SK-N-SH (cell line): Measurements from ENCODE around the gene TEX264. TPM values are rescaled to one million over a fixed set of nuclear protein-coding genes. Genes with fewer than 3 reads are reported as not detected.

Source experiments
- CTCF ChIA-PET: fragments of 300-600, 350-600 bp; formaldehyde crosslinking; extraction: SDS; loops from one replicate; lab custom pipeline; 2021; lab: Yijun Ruan, JAX
- POLR2A ChIA-PET: fragments of 350-600 bp; sonication (Branson Sonifier 250); formaldehyde crosslinking; extraction: SDS; loops from one replicate; lab custom pipeline; 2020; ENCODE audit warnings: antibody characterized with exemption, inconsistent platforms; lab: Yijun Ruan, JAX
- DNase-seq: peaks from one replicate; pipeline ENCODE4 v3.0.0; 2012
- H2AFZ ChIP-seq: fragments of 200-600 bp; sonication (generic); 2 replicates; pipeline ENCODE4 v1.8.1; 2016; ENCODE audit warnings: antibody characterized with exemption, mild to moderate bottlenecking, low read depth
- H3F3A ChIP-seq: fragments of 200-600 bp; sonication (generic); replicated peaks from 2 replicates; pipeline ENCODE3; 2016; ENCODE audit warnings: antibody characterized with exemption, mild to moderate bottlenecking; ENCODE audit not compliant: insufficient read depth
- H3K27ac ChIP-seq, 2 experiments: fragments of 200-500 bp in 1 of 2; fragments of 200-600 bp in 1 of 2; sonication (Bioruptor generic) in 1 of 2; sonication (generic), shearing (Covaris generic) in 1 of 2; 2 replicates each; pipeline versions ENCODE4 v1.5.1 to v1.6.1; 2014 to 2016; ENCODE audit warnings: low read depth in 2 of 2, inconsistent platforms in 1 of 2, low read length in 1 of 2, mild to moderate bottlenecking in 1 of 2, mixed read lengths in 1 of 2
- H3K27me3 ChIP-seq: fragments of 200-600 bp; sonication (generic), shearing (Covaris generic); 2 replicates; pipeline ENCODE4 v1.6.1; 2016; ENCODE audit warnings: mixed run types; ENCODE audit not compliant: insufficient read depth
- H3K36me3 ChIP-seq, 2 experiments: fragments of 200-500 bp in 1 of 2; fragments of 200-600 bp in 1 of 2; sonication (Bioruptor generic) in 1 of 2; sonication (generic) in 1 of 2; replicated peaks in 1 of 2; 2 replicates each; pipeline versions ENCODE3 to v1.5.1; 2014 to 2016; ENCODE audit warnings: low read length in 1 of 2, mild to moderate bottlenecking in 1 of 2; ENCODE audit not compliant: insufficient read depth in 2 of 2, control insufficient read depth in 1 of 2
- H3K4me1 ChIP-seq, 2 experiments: fragments of 200-500 bp in 1 of 2; fragments of 200-600 bp in 1 of 2; sonication (Bioruptor generic) in 1 of 2; sonication (generic), shearing (Covaris generic) in 1 of 2; 2 replicates each; pipeline versions ENCODE4 v1.5.1 to v1.6.1; 2014 to 2016; ENCODE audit warnings: low read depth in 1 of 2, low read length in 1 of 2, mixed run types in 1 of 2; ENCODE audit not compliant: insufficient read depth in 2 of 2, control insufficient read depth in 1 of 2
- H3K4me2 ChIP-seq: fragments of 200-600 bp; sonication (generic), shearing (Covaris generic); 2 replicates; pipeline ENCODE4 v1.6.1; 2017; ENCODE audit warnings: mixed run types
- H3K4me3 ChIP-seq, 2 experiments: fragments of 200-500 bp in 1 of 2; fragments of 200-600 bp in 1 of 2; sonication (Bioruptor generic) in 1 of 2; sonication (generic), shearing (Covaris generic) in 1 of 2; 2 replicates each; pipeline versions ENCODE4 v1.5.1 to v1.8.1; 2014 to 2016; ENCODE audit warnings: low read depth in 2 of 2, inconsistent platforms in 1 of 2, low read length in 1 of 2, mild to moderate bottlenecking in 1 of 2, mixed read lengths in 1 of 2, moderate library complexity in 1 of 2
- H3K79me2 ChIP-seq: fragments of 200-600 bp; sonication (generic); 2 replicates; pipeline ENCODE4 v1.8.1; 2017; ENCODE audit warnings: mild to moderate bottlenecking; ENCODE audit not compliant: insufficient read depth
- H3K9ac ChIP-seq: fragments of 200-600 bp; sonication (generic); 2 replicates; pipeline ENCODE4 v1.6.1; 2017; ENCODE audit warnings: mixed run types
- H3K9me2 ChIP-seq: fragments of 200-600 bp; sonication (generic); 2 replicates; pipeline ENCODE4 v1.6.1; 2017; ENCODE audit warnings: mixed run types
- H3K9me3 ChIP-seq: fragments of 200-600 bp; sonication (generic); 2 replicates; pipeline ENCODE4 v1.6.1; 2017; ENCODE audit warnings: mixed run types, mild to moderate bottlenecking, moderate library complexity
- H4K20me1 ChIP-seq: fragments of 200-600 bp; sonication (generic); 2 replicates; pipeline ENCODE4 v1.6.1; 2017; ENCODE audit warnings: mild to moderate bottlenecking, mixed run types; ENCODE audit not compliant: insufficient read depth
- CHD2 ChIP-seq: fragments of 150-350 bp; IDR thresholded peaks from 2 replicates; pipeline ENCODE4 v1.6.1; 2018; ENCODE audit warnings: low read length; ENCODE audit not compliant: partially characterized antibody
- EZH2phosphoT487 ChIP-seq: fragments of 200-600 bp; sonication (generic); IDR thresholded peaks from 2 replicates; pipeline ENCODE4 v1.6.1; 2017; ENCODE audit warnings: low read depth, mixed run types, mild to moderate bottlenecking, antibody characterized with exemption, moderate library complexity, borderline replicate concordance
- FOXJ3 ChIP-seq: sonication (generic); formaldehyde crosslinking; IDR thresholded peaks from 2 replicates; pipeline ENCODE4 v1.5.1; 2020; ENCODE audit warnings: mild to moderate bottlenecking, missing genetic modification reagents
- MEF2A ChIP-seq: IDR thresholded peaks from 2 replicates; pipeline ENCODE4 v1.4.0; 2012; ENCODE audit warnings: low read depth, borderline replicate concordance
- NFIC ChIP-seq: IDR thresholded peaks from 2 replicates; pipeline ENCODE4 v1.4.0; 2012; ENCODE audit warnings: borderline replicate concordance
- PBX3 ChIP-seq: IDR thresholded peaks from 2 replicates; pipeline ENCODE4; 2012
- REST ChIP-seq: IDR thresholded peaks from 2 replicates; pipeline ENCODE4 v1.6.1; 2012; ENCODE audit warnings: mild to moderate bottlenecking, low read depth, low read length, moderate library complexity
- RXRA ChIP-seq: IDR thresholded peaks from 2 replicates; pipeline ENCODE4 v1.4.0; 2012; ENCODE audit warnings: low read depth, mild to moderate bottlenecking, borderline replicate concordance
- TAF1 ChIP-seq: IDR thresholded peaks from 2 replicates; pipeline ENCODE4 v1.6.1; 2012; ENCODE audit warnings: low read depth, mild to moderate bottlenecking, low read length, moderate library complexity, borderline replicate concordance
- USF1 ChIP-seq: IDR thresholded peaks from 2 replicates; pipeline ENCODE4 v1.4.0; 2012; ENCODE audit warnings: low read depth, borderline replicate concordance
- USF2 ChIP-seq: fragments of 150-350 bp; IDR thresholded peaks from 2 replicates; pipeline ENCODE4 v1.6.1; 2017; ENCODE audit warnings: antibody characterized with exemption, low read length, low read depth, borderline replicate concordance
- whole genome bisulfite sequencing: methylation state at CpG from one replicate; pipeline ENCODE4 v1.1.6; 2017; ENCODE audit warnings: low lambda C conversion rate; 5-methylcytosine and 5-hydroxymethylcytosine counted together
- polyA plus RNA-seq, 3 experiments: library from polyadenylated mRNA; depleted of rRNA; stranded (reverse); fragments of >200 nt; gene quantifications; 2 replicates each; pipeline ENCODE4 v1.2.3, GENCODE V29; 2012

Gene TEX264
- polyA plus RNA-seq, 1 of the 3 experiments (the other 2 are of a cell fraction): 82.1 TPM

GRCh38 chr3:51712511-51712931, 41.5 kb downstream of the TEX264 start:
- H3K4me2 ChIP-seq: no peak overlapping the region
- ChIA-PET CTCF (interaction anchor here (1.3 to 1.4 kb wide), 2 partner anchors 18 to 43 kb away, joined by 3 to 4 read pairs; no protein-coding TSS in a partner anchor), POLR2A (no interaction called here)
- H3K4me3 ChIP-seq: no peak overlapping the region
- no peaks in the 10 kb centered on the region for H3K27me3 ChIP-seq
- no peak overlapping the region for H2AFZ ChIP-seq
- no peaks in the 10 kb centered on the region for H3K79me2 ChIP-seq
- H3F3A ChIP-seq: no peaks in the 10 kb centered on the region
- H3K9ac ChIP-seq: no peak overlapping the region
- H3K4me1 ChIP-seq: peaks cover 0 to 1% of the 10 kb centered on the region in 2 experiments; a peak in 1 of 4 replicates
- WGBS: 83% methylated on average over 13 of the region's 20 CpGs
- TF ChIP-seq RXRA: no peak
- no peak for TF ChIP-seq CHD2
- no peak for TF ChIP-seq USF2
- TF ChIP-seq EZH2phosphoT487: no peak
- TF ChIP-seq USF1: no peak
- TF ChIP-seq NFIC: no peak
- no peak for TF ChIP-seq REST
- TF ChIP-seq FOXJ3 (CRISPR knock-in tag): no peak
- no peak for TF ChIP-seq PBX3
- TF ChIP-seq TAF1: no peak
- no peak for TF ChIP-seq MEF2A
- no peak overlapping the region for H3K27ac ChIP-seq
- peak; percentile 15 for DNase-seq
- H3K9me3 ChIP-seq: no peaks in the 10 kb centered on the region
- no peaks in the 10 kb centered on the region for H3K9me2 ChIP-seq
- no peaks in the 10 kb centered on the region for H3K36me3 ChIP-seq
- peaks cover 5% of the 10 kb centered on the region for H4K20me1 ChIP-seq
